ENCODE results near the gene CELSR2. TPM values are rescaled to one million over a fixed set of nuclear protein-coding genes. Genes with fewer than 3 reads are reported as not detected.

The CELSR2 gene
- polyA plus RNA-seq, 6 donors from 2014 or later, result 0.06 to 0.17 TPM; not detected in 4

Other genes with a start within 250 kb of the CELSR2 start
- gene WDR47, start 207.4 kb upstream of the CELSR2 start, polyA plus RNA-seq (ENCODE audit: low read depth in 6 of 6), result 1 to 10 TPM; 3.4 to 8.7 (median 6.5) TPM
- gene TAF13, start 173.5 kb upstream of the CELSR2 start, polyA plus RNA-seq (ENCODE audit: low read depth in 6 of 6), result 1 to 10 TPM in 4 of 6 donors, under 1 TPM in 2; 0.43 to 2.3 (median 1.2) TPM
- 10 to 100 TPM; 20.8 to 44.2 (median 36.0) TPM for gene TMEM167B, start 158.8 kb upstream of the CELSR2 start, polyA plus RNA-seq (ENCODE audit: low read depth in 6 of 6)
- gene ELAPOR1, start 135.4 kb upstream of the CELSR2 start, polyA plus RNA-seq (ENCODE audit: low read depth in 6 of 6), result under 1 TPM in 3 of 6 donors, not detected in 3; 0.04 to 0.65 (median 0.62) TPM
- gene SARS1, start 35.6 kb upstream of the CELSR2 start, polyA plus RNA-seq (ENCODE audit: low read depth in 6 of 6), result 100 to 1,000 TPM in 3 of 6 donors, 10 to 100 TPM in 3; 72.7 to 139 (median 105) TPM
- gene PSRC1, start 33.6 kb downstream of the CELSR2 start, polyA plus RNA-seq (ENCODE audit: low read depth in 6 of 6), result under 1 TPM in 1 of 6 donors, not detected in 5; 0.45 TPM
- gene MYBPHL, start 57.5 kb downstream of the CELSR2 start, polyA plus RNA-seq (ENCODE audit: low read depth in 6 of 6), result not detected
- 1 to 10 TPM in 1 of 6 donors, under 1 TPM in 3, not detected in 2; 0.16 to 1.3 (median 0.34) TPM for gene SORT1, start 148.4 kb downstream of the CELSR2 start, polyA plus RNA-seq (ENCODE audit: low read depth in 6 of 6)
- gene PSMA5, start 176.9 kb downstream of the CELSR2 start, polyA plus RNA-seq (ENCODE audit: low read depth in 6 of 6), result 10 to 100 TPM; 35.5 to 57.3 (median 51.0) TPM
- not detected for gene SYPL2, start 217.0 kb downstream of the CELSR2 start, polyA plus RNA-seq (ENCODE audit: low read depth in 6 of 6)
- gene ATXN7L2, start 234.4 kb downstream of the CELSR2 start, polyA plus RNA-seq (ENCODE audit: low read depth in 6 of 6), result 1 to 10 TPM; 3.0 to 9.2 (median 5.2) TPM
- 10 to 100 TPM in 5 of 6 donors, 1 to 10 TPM in 1; 9.3 to 13.2 (median 10.8) TPM for gene CYB561D1, start 244.6 kb downstream of the CELSR2 start, polyA plus RNA-seq (ENCODE audit: low read depth in 6 of 6)

Data from naive B cell (primary cell).